Middle frontal gyrus (tissue), 1 donor: ENCODE results near the gene FTMT.
"Not testable (repeated sequence)": the region's sequence is repeated elsewhere in the genome, so short reads cannot be mapped to it uniquely, and the experiment has no call there.

Source experiments
- DNase-seq: peaks from one replicate; pipeline ENCODE4 v3.0.0-alpha.2; 2015; ENCODE audit warnings: low spot score; ENCODE audit errors: extremely low spot score

The FTMT gene

GRCh38 chr5:121851643-121852574 lies at the start of gene FTMT:
Gene FTMT (plus strand): TSS chr5:121851882. CDS start chr5:121851964, 82 bp downstream.
- no peak for DNase-seq

GRCh38 chr5:121805251-121805650 lies 46.4 kb upstream of the FTMT start:
- not testable (repeated sequence) for DNase-seq

DNA sequence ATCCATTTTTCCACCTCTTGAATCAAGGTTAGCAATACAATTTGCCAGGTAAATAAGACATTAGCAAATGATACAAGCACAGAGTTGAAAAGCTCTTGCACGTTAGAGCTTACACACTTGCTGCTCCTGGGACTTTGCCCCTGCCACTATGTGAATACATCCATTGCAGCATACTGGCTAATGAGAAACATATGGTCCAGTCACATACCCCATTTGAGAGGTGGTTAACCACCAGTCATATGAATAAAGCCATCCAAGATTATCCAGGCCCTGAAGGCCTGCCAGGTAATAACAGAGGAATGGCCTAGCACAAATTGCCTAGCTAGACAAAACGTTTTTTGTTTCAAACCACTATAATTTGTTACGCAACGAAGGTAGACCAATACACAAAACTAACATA lies 45.8 kb upstream of the FTMT start:
- no peak for DNase-seq

DNA sequence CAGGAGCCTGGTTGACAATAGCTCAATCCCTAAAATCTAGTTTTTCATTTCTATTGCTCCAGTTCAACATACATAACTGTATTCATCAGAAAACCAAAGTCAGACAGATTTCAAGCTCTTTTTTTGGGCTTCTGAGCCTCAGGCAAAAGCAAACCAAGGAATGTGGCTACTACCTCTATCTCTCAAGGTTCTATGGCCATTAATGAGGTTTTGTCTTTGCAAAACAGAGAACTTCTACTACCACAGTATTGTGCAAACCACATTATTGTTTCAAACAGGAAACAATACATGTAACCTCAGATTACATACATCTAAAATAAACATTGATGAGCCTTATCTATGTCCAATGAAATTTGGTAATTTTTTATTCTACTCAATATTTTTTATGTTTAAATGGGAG lies 35.5 kb upstream of the FTMT start:
- DNase-seq = no peak

DNA sequence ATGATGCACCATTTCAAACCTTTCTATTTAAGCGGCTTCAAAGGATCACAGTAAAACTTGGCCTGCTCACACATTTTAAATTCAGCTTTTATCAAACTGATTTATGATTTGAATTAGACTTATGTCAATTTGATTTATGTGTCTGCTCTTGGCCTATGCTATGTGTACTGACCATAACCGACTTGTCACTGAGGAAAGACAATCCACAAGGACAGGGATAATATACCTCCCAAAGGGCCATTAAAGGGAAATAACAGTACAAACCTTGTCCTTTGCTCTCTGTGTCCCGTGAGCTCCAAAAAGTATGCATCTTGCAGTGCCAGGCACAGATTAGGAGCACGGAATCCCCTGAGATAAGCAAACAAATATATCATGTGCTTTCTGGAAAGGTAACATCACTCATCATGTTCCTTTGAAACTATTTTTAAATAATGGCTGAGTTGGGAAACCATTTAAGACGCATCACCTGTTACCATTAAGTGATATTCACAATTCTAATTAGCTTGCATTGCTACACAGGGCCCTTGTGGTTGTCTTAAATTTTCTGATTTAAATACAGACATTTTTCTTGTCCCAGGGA lies 31.9 kb upstream of the FTMT start:
- DNase-seq = no peak

GRCh38 chr5:121833617-121834016 lies 18.1 kb upstream of the FTMT start:
- DNase-seq = no peak

DNA sequence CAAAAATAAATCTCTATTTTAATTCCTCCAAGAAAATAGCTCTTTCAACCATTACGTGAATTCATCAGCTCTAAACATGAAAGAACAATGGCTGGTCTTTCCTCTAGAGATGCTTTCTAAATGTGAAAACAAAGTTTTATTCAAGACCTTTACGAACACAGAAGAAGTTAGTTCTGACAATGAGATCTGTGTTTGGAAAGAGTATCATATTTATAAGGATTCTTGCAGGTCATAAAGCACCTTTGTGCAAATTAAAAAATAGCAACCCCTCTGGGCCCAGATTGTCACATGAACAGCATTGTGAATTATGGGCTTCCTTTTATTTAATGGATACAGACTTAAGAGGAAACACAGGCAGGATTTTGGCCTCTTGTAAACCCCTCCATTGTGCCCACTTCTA lies 17.7 kb upstream of the FTMT start:
- no peak for DNase-seq

GRCh38 chr5:121841892-121842291 lies 9.8 kb upstream of the FTMT start:
- no peak for DNase-seq

DNA sequence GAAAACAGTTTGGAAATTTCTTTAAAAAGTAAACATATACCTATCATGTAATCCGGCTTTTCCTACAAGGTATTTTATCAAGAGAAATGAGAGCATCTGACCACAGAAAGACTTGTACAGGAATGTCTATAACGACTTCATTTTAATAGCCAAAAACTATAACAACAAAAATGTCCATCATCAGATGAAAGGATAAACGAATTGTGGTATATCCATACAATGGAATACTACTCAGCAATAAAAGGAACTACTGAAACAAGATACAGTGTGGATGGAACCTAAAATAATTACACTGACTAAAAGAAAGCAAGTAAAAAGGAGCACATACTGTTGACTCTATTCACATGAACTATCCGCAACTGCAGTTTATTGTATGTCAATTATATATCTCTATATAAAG lies 1.4 kb upstream of the FTMT start:
- DNase-seq = no peak

GRCh38 chr5:121853850-121854249 lies 2.2 kb downstream of the FTMT start:
- no peak for DNase-seq

DNA sequence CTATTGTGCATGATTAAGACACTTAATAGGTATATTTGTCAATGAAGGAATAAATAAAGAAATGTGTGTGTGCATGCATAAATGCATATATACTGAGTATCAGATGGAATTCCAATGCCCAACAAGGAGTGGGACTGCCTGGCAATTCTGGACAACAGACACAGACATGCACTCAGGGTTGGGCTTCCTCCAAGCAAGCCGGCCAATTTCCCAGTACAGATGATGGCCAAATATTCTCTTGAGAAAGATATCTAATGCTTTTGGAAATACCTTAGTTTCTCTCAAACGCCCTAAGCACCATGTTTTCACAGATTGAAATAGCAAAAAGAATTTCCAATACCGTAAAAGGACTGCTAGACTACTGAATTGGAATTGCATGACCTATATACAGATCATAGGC lies 11.1 kb downstream of the FTMT start:
- DNase-seq = no peak

DNA sequence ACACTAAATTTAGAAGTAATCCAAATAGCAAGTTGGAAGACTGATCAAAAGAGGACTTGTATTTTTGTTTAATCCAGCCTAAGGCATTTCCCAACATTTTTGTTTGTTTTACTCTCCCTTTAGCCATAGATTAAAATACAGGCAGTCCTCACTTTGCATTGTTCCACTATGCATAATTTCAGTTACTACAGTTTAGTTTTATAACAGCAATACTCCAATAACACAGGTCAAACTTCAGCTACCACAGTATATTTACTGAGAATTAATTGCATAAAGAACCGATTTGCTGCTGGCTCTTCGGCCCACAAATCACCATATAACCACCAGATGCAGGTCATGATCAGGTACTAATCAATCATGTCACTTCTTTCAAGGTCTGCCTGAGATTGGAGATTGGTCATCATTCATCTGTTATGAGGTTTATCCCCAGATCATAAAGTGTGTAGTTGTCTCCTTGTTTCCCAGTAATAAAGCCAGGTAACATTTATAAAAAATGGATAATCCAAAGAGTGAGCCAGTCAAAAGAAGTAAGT lies 12.1 kb downstream of the FTMT start:
- no peak for DNase-seq

DNA sequence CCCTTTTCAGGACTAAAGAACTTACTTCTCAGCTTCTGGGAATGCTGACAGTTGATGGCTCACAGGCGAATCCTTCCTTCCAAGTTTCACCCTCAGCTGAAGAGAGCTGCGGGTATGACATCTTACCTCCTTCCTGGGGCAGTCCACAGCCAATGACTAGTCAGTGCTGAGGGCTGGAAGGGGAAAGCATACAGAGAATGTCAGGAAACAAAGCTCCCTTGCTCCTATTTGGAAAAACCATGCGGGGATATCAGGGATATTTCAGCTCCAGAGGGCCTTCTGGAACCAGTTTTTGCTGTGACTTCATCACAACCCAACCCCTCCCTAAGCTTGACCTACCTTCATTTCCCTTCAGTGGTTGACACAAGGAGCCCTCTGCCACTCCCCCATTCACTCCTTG lies 15.7 kb downstream of the FTMT start:
- DNase-seq = no peak

DNA sequence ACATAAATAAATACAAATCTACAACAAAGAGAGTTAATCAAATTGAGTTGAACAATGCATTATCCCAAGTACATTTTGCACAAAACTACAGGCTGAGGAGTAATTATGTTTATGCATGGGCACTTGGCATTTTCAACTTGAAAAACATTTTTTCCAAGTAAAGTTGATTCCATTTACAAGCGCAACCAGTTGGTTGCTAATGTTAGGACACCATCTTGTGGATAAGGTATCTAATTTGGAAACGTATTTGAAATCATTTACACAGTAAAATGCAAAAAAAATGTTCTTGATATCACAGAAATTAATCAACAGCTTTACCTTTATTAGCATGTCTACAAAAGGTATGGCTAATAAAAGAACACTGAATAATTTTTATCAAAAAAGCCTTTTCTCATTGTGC lies 18.8 kb downstream of the FTMT start:
- no peak for DNase-seq

- DNase-seq = no peak
Measured at GRCh38 chr5:121872856-121873255, 21.2 kb downstream of the FTMT start.

DNA sequence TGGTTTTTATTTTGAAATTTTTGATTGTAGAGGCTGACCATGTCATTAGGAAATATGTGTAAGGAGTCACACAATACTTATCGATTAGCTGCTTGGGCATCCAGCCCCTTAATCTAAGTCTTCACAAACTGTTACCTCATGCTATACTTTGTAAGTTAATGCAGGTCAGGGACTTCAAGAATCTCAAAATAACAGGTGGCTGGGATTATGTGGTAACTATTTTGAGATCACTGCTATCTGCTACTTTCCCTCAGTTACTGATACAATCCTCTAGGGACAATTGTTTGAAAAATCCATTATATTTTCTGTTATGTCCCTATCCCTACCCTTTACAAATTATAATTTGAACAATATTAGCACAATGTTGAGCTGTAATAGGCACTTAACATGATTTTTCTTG lies 21.7 kb downstream of the FTMT start:
- DNase-seq = no peak

- DNase-seq = no peak
Measured at GRCh38 chr5:121885630-121886029, 33.9 kb downstream of the FTMT start.

- no peak for DNase-seq
Measured at GRCh38 chr5:121887727-121888126, 36.0 kb downstream of the FTMT start.

DNA sequence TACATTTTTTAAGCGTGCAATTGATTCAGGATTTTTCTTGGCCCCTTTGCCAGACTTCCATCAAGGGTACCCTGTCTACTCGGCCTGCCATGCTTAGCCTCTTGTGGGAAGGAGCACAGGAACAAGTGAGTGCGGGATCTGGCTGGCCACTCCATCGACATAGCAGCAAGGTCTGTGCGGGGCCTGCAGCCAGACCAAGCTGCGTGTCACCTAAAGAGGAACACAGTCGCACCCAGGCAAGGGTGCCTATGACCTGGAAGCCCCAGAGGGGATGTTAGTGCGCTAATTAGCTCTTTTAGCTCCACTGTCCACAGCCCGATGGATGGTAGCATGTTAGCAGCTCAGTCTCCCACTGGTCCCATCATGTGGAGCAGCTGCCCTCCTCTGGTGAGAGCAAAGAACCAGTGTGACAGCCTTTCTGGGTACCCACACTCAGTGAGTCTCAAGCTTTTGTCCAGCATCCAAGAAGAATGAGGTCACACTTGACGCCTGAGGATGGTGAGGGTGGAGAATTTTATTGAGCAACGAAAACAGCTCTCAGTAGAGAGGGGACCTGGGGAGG lies 38.7 kb downstream of the FTMT start:
- no peak for DNase-seq

- DNase-seq = no peak
Measured at GRCh38 chr5:121897341-121897740, 45.7 kb downstream of the FTMT start.

- DNase-seq = no peak
Measured at GRCh38 chr5:121899346-121899745, 47.7 kb downstream of the FTMT start.
